A204.1 (cell line): ENCODE data around the gene TNNI3.
"Not testable (repeated sequence)": the region's sequence is repeated elsewhere in the genome, so short reads cannot be mapped to it uniquely, and the experiment has no call there.

Source experiments
- FAIRE-seq: peaks from 2 replicates; lab custom pipeline; 2012; peaks lifted over from hg19 to GRCh38; lab: Jason Lieb, UNC

Gene TNNI3

DNA sequence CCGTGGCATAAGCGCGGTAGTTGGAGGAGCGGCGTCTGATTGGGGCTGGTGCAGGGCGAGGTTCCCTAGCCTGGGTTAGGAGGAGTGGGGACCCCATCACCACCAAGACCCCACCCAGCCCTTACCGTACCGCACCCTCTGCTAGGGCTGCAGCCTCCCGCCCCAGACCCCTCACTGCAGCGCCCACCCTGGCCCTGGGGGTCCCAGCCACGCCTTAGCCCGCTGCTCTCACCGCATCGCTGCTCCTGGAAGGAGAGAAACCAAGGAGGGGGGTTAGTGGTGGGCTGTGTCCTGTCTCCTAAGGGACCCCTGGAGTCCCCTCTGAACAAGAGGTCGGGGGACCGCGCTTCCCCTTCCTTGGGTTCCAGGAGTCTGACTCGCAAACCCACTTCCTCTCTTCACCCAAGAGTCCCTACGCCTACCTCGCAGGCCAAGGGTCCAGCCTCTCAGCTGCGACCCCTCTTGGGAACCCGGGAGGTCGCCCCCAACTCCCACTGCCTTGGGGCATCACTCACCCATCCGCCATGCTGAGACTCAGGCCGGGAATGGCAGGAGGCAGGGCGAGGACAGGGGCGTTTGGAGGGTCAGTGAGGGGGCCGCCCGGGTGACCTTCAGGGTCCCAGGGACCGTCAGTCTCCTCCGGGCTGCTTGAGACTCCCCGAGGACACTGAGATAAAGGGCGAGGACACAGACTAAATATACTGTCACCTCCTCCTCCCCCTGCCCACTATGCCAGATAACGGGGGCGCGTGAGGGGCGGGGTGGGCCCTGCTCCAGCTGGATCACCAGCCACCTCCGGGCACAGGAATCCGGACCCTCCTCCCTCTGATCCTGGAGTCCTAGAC lies at the start of gene TNNI3:
TNNI3 (minus strand) TSS at position 669 of the 845 bp plus-strand sequence; CDS start at position 526, 143 bp downstream.
- no peak for FAIRE-seq

DNA sequence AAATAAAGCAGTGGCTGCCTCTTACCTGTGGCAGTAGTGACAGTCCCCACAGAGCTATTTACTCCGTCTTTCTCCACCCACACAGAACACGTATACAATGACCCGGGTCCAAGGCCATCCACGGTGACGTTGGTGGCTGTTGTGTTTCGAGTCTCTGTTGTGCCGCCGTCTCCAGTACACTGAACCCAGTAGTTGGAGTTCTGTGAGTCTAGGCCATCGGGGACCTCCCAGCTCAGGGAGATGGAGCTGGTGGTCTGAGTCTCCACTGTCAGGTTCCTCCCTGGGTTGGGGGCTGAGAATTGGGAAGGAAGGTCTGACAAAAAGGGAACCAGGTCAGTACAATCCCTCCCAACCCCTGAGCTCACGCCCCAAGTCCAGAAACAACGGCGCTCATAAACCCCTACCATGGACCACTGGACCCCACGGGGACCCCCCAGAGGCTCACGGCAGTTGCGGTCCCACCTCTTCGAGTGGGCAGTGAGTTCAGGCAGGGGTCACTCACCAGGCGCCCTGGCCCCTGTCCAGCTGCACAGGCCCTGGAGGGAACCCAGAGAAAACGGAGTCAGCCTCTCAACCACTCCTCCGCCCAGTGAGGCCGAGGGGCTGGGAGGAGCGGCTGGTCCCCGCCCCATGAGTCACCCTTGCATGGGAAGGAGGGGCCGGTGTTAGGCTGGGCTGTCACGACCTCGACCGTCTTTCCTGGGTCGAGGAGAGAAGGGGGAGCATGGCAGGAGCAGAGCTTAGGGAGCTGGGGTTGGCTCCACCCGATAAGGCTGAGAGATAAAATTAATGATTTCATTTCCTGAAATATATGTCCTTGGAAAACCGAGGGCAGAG lies 49.4 kb upstream of the TNNI3 start:
- FAIRE-seq = peak; percentile 51

DNA sequence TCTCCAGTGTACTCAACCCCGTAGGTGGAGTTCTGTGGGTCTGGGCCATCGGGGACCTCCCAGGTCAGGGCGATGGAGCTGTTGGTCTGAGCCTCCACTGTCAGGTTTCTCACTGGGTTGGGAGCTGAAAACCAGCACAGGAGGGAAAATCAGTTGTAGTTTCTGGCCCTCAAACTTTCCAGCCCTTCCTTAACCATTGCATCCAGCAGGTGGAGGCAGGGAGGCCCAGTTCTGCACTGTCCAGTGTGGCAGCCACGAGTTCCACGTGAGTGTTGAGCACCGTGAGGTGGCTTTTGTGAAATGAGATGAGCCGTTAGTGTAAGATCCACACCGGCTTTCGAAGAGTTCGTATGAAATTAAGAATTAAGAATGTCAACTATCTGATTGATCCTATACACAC lies 44.7 kb upstream of the TNNI3 start:
- FAIRE-seq = not testable (repeated sequence)

DNA sequence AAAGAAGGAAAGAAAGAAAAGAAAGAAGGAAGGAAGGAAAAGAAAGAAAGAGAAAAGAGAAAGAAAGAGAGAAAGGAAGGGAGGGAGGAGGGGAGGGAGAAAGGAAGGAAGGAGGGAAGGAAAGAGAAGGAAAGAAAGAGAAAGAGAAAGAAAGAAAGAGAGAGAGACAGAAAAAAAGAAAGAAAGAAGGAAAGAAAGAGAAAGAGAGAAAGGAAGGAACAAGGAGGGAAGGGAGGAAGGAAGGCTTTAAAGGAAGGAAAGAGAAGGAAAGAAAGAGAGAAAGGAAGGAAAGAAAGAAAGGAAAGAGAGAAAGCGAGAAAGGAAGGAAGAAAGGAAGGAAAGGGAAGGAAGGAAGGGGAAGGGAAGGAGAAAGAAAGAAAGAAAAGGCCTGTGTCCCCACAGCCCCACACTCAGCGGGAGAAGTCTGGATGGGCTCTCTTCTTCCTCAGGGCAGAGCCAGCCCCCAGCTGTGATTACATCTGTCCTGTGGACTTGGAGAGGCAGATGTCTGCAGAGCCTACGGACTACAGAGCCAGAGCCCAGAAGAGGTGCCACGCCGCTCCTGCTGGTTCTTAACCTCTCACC lies 42.2 kb upstream of the TNNI3 start:
- no peak for FAIRE-seq

DNA sequence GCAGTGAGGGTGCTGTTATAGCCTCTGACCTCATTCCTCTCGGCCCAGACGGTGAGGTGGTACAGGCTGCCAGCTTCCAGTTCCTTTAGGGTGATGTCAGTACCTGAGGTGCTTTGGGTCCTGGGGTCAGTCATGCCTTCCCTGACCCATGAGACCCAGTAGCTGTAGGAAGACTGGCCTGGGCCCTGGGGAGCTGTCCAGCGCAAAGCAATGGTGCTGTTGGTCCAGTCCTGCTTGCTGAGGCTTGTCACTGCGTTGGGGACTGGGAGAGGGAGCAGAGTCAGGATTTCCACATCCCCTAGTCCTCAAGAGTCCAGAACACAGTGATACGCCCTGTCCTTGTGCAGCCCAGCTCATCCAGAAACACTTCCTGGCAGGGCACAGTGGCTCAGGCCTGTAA lies 41.1 kb upstream of the TNNI3 start:
- no peak for FAIRE-seq

DNA sequence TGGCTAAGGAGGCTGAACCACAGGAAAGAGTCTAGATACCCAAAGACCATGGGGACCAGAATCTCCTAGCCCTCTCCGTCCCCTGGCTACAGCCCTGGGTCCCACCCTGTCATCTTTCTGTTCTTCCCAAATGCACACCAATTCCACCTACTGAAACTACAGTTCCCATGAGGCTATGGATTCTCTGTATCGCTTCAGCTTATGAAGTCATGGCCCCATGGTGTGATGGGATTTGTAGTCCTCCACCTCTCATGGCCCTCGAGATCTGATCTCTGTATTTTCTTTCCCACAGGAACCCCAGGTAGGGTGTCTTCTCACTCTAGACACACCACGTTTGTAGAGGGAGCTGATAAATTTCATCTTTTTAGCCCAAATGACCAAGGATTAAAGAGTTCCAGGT lies 40.0 kb upstream of the TNNI3 start:
- FAIRE-seq = no peak

DNA sequence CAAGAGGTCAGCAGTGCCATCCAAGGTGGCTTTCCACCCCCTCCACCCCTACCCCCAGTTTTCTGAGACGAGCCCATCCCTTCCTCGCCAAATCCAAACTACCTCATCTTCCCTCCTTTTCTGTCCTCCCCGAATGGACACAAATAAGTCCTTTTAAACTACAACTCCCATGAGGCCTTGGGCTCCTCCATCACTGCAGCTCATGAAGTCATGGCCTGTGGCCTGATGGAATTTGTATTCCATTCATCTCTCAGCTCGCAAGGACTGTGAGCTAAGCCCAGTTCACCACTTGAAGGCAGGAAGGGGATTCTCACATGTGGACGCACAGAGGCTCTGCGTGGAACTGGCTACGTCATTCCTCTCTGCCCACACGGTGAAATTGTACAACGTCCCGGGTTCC lies 39.3 kb upstream of the TNNI3 start:
- no peak for FAIRE-seq

DNA sequence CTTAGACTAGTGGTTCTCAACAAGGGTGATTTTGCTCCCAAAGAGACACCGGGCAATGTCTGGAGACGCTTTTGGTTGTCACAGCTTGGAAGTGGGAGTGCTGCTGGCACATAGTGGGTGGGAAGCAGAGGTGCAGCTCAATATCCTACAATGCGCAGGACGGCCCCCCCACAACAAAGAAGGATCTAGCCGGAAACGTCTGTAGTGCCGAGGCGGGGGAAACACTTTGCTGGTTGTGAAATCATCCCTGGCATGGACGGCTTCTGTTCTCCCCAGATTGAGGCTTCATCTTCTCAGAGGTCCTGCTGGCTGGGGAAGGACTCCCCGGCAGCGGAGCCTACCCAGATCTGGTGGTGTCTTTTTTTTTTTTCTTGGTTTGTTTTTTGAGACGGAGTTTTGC lies 35.9 kb upstream of the TNNI3 start:
- FAIRE-seq = no peak

DNA sequence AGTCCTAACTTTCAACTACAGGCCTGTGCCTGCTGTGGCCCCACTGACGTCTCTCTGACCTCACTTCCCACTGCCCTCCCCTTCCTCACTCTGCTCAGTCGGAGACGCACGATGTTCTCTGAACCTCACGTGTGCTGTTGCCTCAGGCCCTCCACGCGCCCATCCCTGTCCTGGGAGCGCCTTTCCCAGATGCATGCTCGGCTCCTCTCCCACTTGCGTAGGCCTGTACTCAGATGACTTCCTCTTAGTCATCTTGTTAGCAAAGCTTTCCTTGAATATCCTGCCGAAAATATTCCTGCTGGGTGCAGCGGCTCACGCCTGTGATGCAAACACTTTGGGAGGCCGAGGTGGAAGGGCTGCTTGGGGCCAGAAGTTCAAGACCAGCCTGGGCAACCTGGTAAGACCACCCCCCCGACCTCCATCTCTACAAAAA lies 31.9 kb upstream of the TNNI3 start:
- peak; percentile 57 for FAIRE-seq

DNA sequence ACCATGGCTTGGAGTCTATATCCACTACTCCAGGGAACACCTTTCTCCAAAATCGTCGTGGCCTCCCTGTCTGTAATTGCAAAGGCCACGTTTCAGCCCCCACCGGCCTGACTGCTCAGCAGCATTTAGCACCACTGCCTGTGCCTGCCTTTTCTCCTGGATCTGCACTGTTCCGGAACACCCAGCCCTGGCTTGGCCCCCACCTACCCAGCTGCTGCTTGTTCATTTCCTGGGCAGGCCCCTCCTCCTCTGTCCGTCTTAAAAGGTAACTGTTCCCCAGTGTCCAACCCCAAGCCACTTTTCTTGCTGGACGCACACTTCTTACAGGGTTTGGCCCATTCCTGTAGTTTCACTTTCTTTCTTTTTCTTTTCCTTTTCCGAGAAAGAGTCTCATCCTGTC lies 31.1 kb upstream of the TNNI3 start:
- FAIRE-seq = no peak

DNA sequence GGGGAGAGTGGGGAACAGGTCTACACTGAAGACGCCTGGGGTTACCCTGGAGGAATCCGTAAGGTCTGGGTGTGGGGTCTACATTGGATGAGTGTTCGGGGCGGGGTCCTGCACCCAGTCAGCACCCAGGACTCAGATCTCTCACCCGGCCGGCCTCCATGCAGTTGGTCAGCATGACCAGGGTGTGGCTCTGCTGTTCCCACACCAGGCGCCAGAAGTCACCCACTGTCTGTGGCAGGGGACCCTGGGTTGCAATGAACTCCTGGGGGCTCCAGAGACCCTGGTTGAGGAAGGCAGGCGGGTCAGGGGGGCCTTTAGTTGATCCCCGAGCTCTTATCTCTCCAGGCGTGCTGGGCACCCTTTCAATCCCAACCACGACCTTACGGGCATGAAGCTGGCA lies 28.5 kb upstream of the TNNI3 start:
- no peak for FAIRE-seq

DNA sequence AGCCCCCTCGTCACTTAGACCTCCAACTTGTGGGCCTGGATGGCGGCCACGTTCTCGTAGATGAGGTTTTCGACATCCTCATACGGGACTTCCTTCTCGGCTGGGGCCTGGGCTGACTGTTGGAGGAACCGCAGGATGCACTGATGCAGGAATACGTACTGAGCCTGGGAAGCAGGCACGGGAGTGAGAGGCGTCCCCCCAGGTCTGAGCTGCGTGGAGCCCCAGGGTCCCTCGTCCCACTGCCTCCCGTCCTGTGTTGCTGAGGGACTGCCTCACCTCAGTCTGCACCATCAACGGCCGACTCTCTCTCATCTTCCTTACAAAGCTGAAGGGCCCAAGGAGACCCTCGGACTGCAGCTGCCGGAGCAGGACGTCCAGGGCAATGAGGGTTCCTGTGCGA lies 24.2 kb upstream of the TNNI3 start:
- FAIRE-seq = no peak

DNA sequence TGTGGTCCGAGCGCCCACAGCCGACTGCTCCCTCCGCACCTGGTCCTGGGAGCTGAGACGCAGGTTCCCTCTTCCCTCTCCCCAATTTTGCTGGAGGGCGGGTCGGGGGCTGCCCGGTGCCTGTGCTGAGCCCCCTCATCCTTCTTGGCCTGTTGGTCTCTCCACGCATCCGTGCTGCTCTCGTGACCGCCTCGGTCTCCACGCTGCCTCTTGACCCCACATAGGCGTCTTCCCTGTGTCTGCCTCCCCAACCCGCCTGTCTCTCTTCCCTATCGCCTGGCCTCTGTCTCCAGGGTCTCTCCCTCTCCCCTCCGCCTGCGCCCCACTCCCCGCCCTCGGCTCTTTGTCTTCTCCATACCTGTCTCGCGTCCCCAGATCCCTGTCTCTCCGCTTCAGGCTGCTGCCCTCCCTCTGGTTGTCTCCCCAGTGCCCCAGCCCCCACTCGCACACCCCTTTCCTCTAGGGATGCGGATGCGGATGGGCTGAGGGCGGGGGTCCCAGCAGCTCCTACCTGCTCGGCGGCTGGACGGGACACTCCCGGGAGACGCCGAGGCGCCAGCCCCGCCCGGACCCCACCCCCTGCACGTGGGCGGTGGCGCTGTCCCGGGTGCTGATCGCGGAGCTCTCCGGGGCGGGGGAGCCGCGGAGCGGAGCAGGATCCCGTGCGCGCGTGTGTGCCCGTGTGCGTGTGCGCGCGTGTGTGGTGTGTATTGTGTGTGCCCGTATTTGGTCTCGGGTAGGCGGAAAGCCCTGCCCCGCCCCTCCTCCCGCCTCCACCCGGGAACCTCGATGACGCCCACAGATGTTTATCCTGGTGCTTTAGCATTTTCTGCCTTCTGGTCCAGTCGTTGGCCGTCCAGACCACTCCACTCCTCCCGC lies 22.3 kb upstream of the TNNI3 start, which contains the start of gene SYT5:
SYT5 (minus strand) TSS at position 684 of the 879 bp plus-strand sequence. CDS start 1,248 bp downstream, outside the sequence.
- no peak for FAIRE-seq

DNA sequence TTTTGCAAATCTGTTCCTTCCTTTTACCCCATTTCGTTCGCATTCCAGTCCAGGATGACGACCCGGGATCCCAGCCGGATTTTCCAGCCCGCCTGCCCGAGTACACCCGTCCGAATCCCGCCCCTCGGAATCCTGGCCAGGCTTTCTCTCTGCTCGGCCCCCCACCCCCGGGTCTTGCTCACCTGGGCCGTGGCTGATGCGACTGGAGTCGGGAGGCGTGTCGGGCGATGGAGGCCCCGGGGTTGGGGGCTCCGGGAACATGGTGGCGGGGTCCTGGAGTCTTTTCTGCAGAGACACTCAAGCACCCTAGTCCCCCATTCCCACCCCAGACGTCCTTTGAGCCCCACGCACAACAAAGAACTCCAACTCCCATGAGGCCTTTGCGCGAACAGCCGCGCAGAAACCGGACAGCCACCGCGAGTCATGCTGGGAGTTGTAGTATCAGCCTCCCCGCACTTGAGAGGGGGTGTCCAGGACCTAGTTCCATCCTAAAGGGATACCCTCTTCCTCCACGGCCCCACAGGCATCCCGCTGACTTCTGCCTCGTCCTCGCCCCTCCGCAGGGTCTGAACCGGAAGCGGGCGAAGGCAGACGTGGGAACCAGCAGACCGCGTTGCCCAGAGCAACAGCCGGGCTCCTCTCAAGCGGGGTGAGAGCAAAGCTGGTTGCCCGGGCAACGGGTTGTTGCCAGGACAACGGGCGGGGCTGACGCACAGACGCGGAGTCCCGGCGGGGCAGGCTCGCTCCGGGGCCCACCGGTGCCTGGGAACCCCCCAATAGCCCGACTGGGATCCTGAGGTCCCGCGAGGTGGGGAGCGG lies 21.5 kb upstream of the TNNI3 start:
- FAIRE-seq = no peak

DNA sequence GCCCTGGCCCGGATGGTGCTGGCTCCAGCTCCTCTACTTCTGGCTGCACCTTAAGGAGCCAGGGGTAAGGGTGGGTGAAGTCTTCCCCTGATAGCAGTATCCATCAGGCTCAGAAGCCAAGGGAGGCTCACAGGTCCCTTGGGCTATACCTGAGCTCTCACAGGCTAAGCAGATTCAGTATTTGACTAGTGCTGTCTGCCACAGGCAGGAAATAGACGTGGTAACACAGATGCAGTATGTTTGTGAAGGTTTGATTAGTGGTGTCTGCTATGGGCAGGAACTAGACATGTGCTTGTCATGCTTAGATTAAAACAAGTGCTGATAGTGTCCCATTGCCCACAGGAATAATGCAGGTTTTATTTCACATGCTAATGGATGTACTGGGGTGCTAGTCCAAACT lies 18.5 kb upstream of the TNNI3 start:
- FAIRE-seq = no peak

DNA sequence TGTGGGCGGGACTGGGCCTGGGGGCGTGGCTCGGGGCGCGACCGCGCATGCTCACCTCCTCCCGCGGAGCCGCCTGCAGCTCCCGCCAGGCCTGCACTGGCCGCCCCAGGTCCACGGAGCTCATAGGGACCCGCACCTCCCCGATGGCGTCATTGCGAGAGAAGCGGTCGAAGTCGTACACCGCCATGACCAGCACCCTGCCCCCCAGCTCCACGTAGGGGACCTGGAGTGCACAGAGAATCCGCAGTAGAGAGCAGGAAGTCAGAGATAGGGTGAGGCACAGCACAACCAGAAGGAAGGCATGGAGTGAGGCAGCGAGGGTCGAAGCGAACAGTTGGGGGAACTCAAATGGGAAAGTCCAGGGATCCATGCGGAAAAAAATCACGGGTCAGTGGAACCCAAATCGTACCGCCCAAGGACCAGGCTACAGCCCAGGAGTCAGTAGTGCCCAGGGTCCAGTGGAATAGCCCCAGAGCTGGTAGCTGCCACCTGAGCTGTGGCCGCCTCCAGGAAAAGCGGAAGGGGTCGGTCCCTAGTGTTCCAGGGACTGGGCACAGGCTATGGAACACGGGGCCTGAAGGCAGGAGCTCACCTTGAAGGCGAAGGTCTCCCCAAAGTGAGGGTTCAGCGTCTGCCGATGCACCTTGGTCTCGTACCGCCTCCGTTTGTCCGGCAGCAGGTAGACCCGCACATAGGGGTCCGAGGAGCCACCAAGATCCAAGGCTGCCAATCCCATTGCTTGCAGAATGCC lies 17.8 kb upstream of the TNNI3 start:
- FAIRE-seq = no peak

DNA sequence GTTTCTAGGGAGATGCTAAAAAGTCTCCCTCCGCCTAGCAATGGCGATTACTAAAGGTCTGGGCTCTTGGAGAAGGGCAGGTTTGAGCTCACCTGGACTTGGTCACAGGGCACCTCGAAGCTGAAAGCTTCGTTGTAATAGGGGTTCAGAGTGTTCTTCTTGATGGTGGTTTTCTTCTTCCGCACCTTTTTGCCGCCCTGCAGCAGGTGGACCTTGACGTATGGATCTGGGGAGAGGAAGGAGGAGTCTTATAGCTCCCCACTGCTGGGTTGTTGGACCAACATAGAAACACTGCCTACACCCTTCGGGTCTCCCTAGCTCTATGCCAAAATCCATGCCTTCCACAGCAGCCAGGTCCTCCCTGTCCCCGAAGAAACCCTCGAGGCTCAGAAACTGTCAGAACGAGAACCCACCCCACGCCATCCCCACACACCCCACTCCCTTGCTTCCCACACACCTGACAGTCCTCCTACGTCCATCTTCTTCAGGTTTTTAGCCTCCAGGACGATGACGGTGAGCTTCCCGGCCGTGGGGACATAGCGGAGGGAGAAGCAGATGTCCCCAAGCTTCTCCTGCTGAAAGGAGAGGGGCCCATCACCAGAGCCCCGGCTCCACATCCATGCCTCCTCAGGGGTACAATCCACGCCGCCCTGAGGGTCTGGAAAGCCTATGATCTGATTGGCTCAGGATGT lies 17.0 kb upstream of the TNNI3 start:
- no peak for FAIRE-seq

DNA sequence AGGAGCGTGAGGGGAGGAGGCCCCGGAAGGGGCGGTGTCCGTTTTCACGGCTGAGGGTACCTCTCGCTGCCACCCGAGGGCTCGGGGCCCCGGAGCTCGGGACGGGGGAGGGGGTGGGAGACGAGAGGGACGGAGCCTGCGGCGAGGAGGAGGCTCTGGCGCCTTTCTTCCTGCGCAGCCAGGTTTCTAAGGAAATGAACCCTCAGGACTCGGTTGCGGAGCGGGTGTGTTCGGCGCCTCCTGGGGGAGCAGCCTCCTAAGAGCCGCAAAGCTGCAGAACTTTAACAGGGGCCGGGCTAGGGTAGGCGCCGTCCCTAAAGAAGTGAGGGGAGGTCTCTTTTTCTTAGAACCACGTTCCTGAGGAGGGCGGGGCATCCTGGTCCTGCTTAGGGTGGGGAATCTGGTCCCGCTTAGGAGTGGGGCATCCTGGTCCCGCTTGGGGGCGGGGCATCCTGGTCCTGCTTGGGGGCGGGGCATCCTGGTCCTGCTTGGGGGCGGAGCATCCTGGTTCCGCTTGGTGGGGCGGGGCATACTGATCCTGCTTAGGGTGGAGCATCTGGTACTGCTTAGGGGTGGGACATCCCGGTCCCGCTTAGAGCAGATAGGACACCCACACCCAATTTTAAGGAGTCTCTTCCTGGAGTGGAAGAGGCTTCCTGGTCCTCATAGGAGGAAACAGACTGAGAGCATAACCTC lies 16.3 kb upstream of the TNNI3 start:
- peak; percentile 76 for FAIRE-seq

DNA sequence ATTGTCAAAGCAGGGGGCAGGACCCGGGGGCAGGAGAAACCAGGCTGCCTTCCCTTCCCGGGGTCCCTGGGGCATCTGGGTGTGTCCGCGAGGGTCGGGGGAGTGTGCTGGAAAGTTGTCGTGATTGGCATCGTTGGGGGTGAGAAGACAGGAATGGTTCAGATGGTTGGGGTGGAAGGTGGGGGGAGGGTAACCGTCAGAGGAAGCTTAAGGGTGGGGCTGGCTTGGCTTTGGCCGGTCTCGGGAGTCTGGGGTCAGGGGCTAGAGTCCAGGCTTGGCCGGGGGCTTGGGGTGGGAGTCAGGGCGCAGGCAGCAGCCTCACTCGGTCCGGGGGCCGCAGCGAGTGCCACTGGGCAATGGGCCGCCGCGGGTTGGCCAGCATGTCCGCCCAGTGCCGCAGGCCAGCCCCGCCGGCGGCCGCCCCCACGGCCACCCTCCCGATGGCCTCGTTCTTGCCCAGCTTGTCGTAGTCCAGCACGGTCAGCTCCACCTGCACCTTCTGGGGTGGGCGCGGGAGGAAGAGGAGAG lies 15.7 kb upstream of the TNNI3 start:
- no peak for FAIRE-seq
